H9 (cell line): ENCODE measurements around the gene LRRC70. TPM values are rescaled to one million over a fixed set of nuclear protein-coding genes. Genes with fewer than 3 reads are reported as not detected.

ENCODE experiments used
- DNase-seq: peaks from one replicate; pipeline ENCODE4 v3.0.0-alpha.2; 2017
- H2AFZ ChIP-seq: one replicate; pipeline ENCODE4 v1.6.1; 2013; ENCODE audit warnings: mild to moderate bottlenecking, low read length, control low read depth, moderate library complexity
- H2AK5ac ChIP-seq: 2 replicates; pipeline ENCODE4 v1.6.1; 2013; ENCODE audit warnings: low read length, control low read depth, mixed read lengths; ENCODE audit not compliant: insufficient read length
- H2BK120ac ChIP-seq: one replicate; pipeline ENCODE4 v1.6.1; 2013; ENCODE audit warnings: low read depth, mild to moderate bottlenecking, low read length, control low read depth, inconsistent platforms; ENCODE audit not compliant: poor library complexity, severe bottlenecking
- H2BK12ac ChIP-seq: 2 replicates; pipeline ENCODE4 v1.6.1; 2013; ENCODE audit warnings: low read length, control low read depth, mixed read lengths, low read depth; ENCODE audit not compliant: insufficient read length
- H2BK15ac ChIP-seq: 2 replicates; pipeline ENCODE4 v1.6.1; 2013; ENCODE audit warnings: low read depth, low read length, control low read depth
- H2BK20ac ChIP-seq: one replicate; pipeline ENCODE4 v1.6.1; 2013; ENCODE audit warnings: low read depth, mild to moderate bottlenecking, low read length, control low read depth, inconsistent platforms; ENCODE audit not compliant: poor library complexity, severe bottlenecking
- H2BK5ac ChIP-seq: 2 replicates; pipeline ENCODE4 v1.6.1; 2013; ENCODE audit warnings: low read length, control low read depth, mixed read lengths; ENCODE audit not compliant: insufficient read length
- H3K14ac ChIP-seq: 2 replicates; pipeline ENCODE4 v1.6.1; 2013; ENCODE audit warnings: low read length, control low read depth; ENCODE audit not compliant: insufficient read depth
- H3K18ac ChIP-seq: 2 replicates; pipeline ENCODE4 v1.6.1; 2013; ENCODE audit warnings: low read depth, mild to moderate bottlenecking, mixed read lengths, low read length, control low read depth; ENCODE audit not compliant: insufficient read length
- H3K23ac ChIP-seq: 2 replicates; pipeline ENCODE4 v1.6.1; 2013; ENCODE audit warnings: low read length, control low read depth, mixed read lengths, low read depth; ENCODE audit not compliant: insufficient read length
- H3K23me2 ChIP-seq: 2 replicates; pipeline ENCODE4 v1.6.1; 2013; ENCODE audit warnings: low read depth, mild to moderate bottlenecking, mixed read lengths, low read length, control low read depth; ENCODE audit not compliant: insufficient read length, poor library complexity, severe bottlenecking
- H3K27ac ChIP-seq: 2 replicates; pipeline ENCODE4 v1.5.1; 2013; ENCODE audit warnings: low read length, control low read depth, mixed read lengths, low read depth; ENCODE audit not compliant: insufficient read length
- H3K27me3 ChIP-seq: 2 replicates; pipeline ENCODE4 v1.6.1; 2013; ENCODE audit warnings: low read length, control low read depth, inconsistent platforms; ENCODE audit not compliant: insufficient read depth
- H3K4ac ChIP-seq: 2 replicates; pipeline ENCODE4 v1.6.1; 2013; ENCODE audit warnings: low read depth, mild to moderate bottlenecking, control low read depth, inconsistent platforms, low read length, moderate library complexity
- H3K4me1 ChIP-seq: 2 replicates; pipeline ENCODE4 v1.6.1; 2013; ENCODE audit warnings: low read length, control low read depth, inconsistent platforms; ENCODE audit not compliant: insufficient read depth
- H3K4me2 ChIP-seq: 2 replicates; pipeline ENCODE4 v1.6.1; 2013; ENCODE audit warnings: low read length, control low read depth, mixed read lengths; ENCODE audit not compliant: insufficient read length, insufficient read depth
- H3K56ac ChIP-seq: 2 replicates; pipeline ENCODE4 v1.6.1; 2013; ENCODE audit warnings: low read depth, mild to moderate bottlenecking, mixed read lengths, low read length, control low read depth; ENCODE audit not compliant: insufficient read length
- H3K79me1 ChIP-seq: 2 replicates; pipeline ENCODE4 v1.6.1; 2013; ENCODE audit warnings: low read depth, mild to moderate bottlenecking, moderate library complexity, low read length, control low read depth, inconsistent platforms; ENCODE audit not compliant: insufficient read depth, poor library complexity, severe bottlenecking
- H3K79me2 ChIP-seq: 2 replicates; pipeline ENCODE4 v1.6.1; 2013; ENCODE audit warnings: low read length, control low read depth, inconsistent platforms; ENCODE audit not compliant: insufficient read depth
- H3K9ac ChIP-seq: 2 replicates; pipeline ENCODE4 v1.6.1; 2013; ENCODE audit warnings: low read length, control low read depth, mixed read lengths; ENCODE audit not compliant: insufficient read length; ENCODE audit errors: extremely low read depth
- H3K9me3 ChIP-seq: one replicate; pipeline ENCODE4 v1.6.1; 2013; ENCODE audit warnings: low read depth, low read length, inconsistent platforms; ENCODE audit not compliant: control insufficient read depth
- H3T11ph ChIP-seq: one replicate; pipeline ENCODE4 v1.6.1; 2013; ENCODE audit warnings: mild to moderate bottlenecking, low read length, control low read depth, inconsistent platforms
- H4K20me1 ChIP-seq: one replicate; pipeline ENCODE4 v1.6.1; 2013; ENCODE audit not compliant: control insufficient read depth, insufficient read length, insufficient read depth
- H4K5ac ChIP-seq: 2 replicates; pipeline ENCODE4 v1.6.1; 2013; ENCODE audit warnings: low read depth, mild to moderate bottlenecking, mixed read lengths, low read length, control low read depth; ENCODE audit not compliant: insufficient read length
- H4K8ac ChIP-seq: replicated peaks from 2 replicates; pipeline ENCODE4 v1.6.1; 2013; ENCODE audit warnings: low read length, control low read depth, mixed read lengths, low read depth; ENCODE audit not compliant: insufficient read length
- H4K91ac ChIP-seq: 2 replicates; pipeline ENCODE4 v1.6.1; 2013; ENCODE audit warnings: low read depth, mild to moderate bottlenecking, moderate library complexity, mixed read lengths, low read length, control low read depth; ENCODE audit not compliant: insufficient read length
- H3K27ac Mint-ChIP-seq, 3 experiments: 2 replicates in 2 of 3; 3 replicates in 1 of 3; pipeline ENCODE4 v1.8.0; 2020 to 2021; ENCODE audit warnings: mixed read lengths in 3 of 3, mild to moderate bottlenecking in 1 of 3, moderate library complexity in 1 of 3
- H3K27me3 Mint-ChIP-seq: 2 replicates; pipeline ENCODE4 v1.8.0; 2021; ENCODE audit warnings: low read depth, mild to moderate bottlenecking, moderate library complexity, mixed read lengths
- H3K36me3 Mint-ChIP-seq, 3 experiments: 2 replicates in 2 of 3; 3 replicates in 1 of 3; pipeline ENCODE4 v1.8.0; 2020 to 2021; ENCODE audit warnings: low read depth in 3 of 3, mixed read lengths in 3 of 3; ENCODE audit not compliant: insufficient read depth in 1 of 3
- H3K4me1 Mint-ChIP-seq, 2 experiments: 2 replicates each; pipeline ENCODE4 v1.8.0; 2020; ENCODE audit warnings: mixed read lengths in 2 of 2
- H3K4me3 Mint-ChIP-seq, 2 experiments: 2 replicates in 1 of 2; 3 replicates in 1 of 2; pipeline ENCODE4 v1.8.0; 2020 to 2021; ENCODE audit warnings: mild to moderate bottlenecking in 2 of 2, mixed read lengths in 2 of 2, moderate library complexity in 1 of 2
- H3K9me3 Mint-ChIP-seq, 2 experiments: 2 replicates in 1 of 2; 3 replicates in 1 of 2; pipeline ENCODE4 v1.8.0; 2020; ENCODE audit warnings: mild to moderate bottlenecking in 2 of 2, mixed read lengths in 2 of 2, moderate library complexity in 1 of 2
- WGBS: extraction: QIAGEN DNeasy Blood & Tissue Kit; methylation state at CpG from one replicate; pipeline ENCODE4 v1.1.7; 2013; ENCODE audit warnings: missing lambda C conversion rate, low lambda C conversion rate, mixed read lengths; ENCODE audit not compliant: insufficient read length; ENCODE audit errors: extremely low coverage; 5-methylcytosine and 5-hydroxymethylcytosine counted together
- total RNA-seq: library from RNA; stranded (reverse); gene quantifications from 2 replicates; pipeline ENCODE4 v1.2.1, GENCODE V29; 2021
- TF ChIP-seq, protein P1 (sequence below): fragments of 200-600 bp; sonication (generic); conservative IDR thresholded peaks from 3 replicates; pipeline ENCODE4 v1.8.0; 2021; ENCODE audit warnings: antibody characterized with exemption, mild to moderate bottlenecking

LRRC70 gene
- total RNA-seq, 1 experiment from 2014 or later, result 1.1 TPM

DNA sequence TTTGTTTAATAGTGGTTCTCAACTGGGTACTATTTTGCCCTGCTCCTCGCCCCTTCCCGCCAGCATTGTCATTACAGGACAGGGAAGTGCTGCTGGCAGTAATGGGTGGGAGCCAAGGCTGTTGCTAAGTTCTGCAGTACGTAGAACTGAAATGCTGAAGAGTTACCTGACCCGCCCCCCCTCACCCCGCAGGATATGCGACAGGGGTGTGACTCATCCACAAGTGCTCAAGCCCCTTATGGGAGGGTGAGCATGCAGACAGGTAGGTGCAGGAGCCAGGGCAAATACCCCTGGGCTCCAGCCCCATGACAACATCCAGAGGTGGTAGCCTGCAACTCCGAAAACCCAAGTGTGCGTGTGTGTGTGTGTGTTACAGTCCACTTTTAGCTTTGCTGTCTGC, 35.7 kb downstream of the LRRC70 start:
- Histone ChIP-seq H3K4me1 (no peaks in the 10 kb centered on the region), H2AFZ (no peak overlapping the region), H2BK120ac (no peak overlapping the region), H2AK5ac (no peak overlapping the region), H3T11ph (no peak overlapping the region), H3K18ac (no peak overlapping the region), H2BK20ac (no peak overlapping the region), H3K4ac (no peak overlapping the region), H3K4me2 (no peak overlapping the region), H3K14ac (no peak overlapping the region), H3K27ac (no peak overlapping the region), H4K5ac (no peak overlapping the region), H3K79me1 (no peaks in the 10 kb centered on the region), H3K9me3 (no peaks in the 10 kb centered on the region), H2BK15ac (no peak overlapping the region), H3K27me3 (no peaks in the 10 kb centered on the region), H3K23me2 (no peaks in the 10 kb centered on the region), H3K9ac (no peak overlapping the region), H2BK12ac (no peak overlapping the region), H3K23ac (no peak overlapping the region), H2BK5ac (no peak overlapping the region), H4K91ac (no peak overlapping the region), H4K8ac (no peak overlapping the region), H4K20me1 (no peaks in the 10 kb centered on the region), H3K56ac (no peak overlapping the region), H3K79me2 (no peaks in the 10 kb centered on the region)
- TF ChIP-seq, protein P1, sequence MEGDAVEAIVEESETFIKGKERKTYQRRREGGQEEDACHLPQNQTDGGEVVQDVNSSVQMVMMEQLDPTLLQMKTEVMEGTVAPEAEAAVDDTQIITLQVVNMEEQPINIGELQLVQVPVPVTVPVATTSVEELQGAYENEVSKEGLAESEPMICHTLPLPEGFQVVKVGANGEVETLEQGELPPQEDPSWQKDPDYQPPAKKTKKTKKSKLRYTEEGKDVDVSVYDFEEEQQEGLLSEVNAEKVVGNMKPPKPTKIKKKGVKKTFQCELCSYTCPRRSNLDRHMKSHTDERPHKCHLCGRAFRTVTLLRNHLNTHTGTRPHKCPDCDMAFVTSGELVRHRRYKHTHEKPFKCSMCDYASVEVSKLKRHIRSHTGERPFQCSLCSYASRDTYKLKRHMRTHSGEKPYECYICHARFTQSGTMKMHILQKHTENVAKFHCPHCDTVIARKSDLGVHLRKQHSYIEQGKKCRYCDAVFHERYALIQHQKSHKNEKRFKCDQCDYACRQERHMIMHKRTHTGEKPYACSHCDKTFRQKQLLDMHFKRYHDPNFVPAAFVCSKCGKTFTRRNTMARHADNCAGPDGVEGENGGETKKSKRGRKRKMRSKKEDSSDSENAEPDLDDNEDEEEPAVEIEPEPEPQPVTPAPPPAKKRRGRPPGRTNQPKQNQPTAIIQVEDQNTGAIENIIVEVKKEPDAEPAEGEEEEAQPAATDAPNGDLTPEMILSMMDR, result no peak
- Mint-ChIP-seq H3K36me3 (peaks cover 24 to 28% (median 25%) of the 10 kb centered on the region in 3 experiments), H3K9me3 (peaks cover 0 to 4% of the 10 kb centered on the region in 2 experiments; a peak in 4 of 5 replicates), H3K4me3 (no peak overlapping the region), H3K27ac (no peak overlapping the region), H3K27me3 (no peaks in the 10 kb centered on the region), H3K4me1 (peaks cover 2 to 11% of the 10 kb centered on the region in 2 experiments; a peak in 3 of 4 replicates)
- no CpG with 5 or more reads among the region's 8 CpGs for WGBS
- DNase-seq, result peak; percentile 71
